Transverse colon (tissue), 4 donors: Measurements from ENCODE around the gene BHLHE40.

Source experiments
- EP300 ChIP-seq: sonication (generic); formaldehyde crosslinking; IDR thresholded peaks from one replicate; pipeline ENCODE4 v1.6.1; 2017; ENCODE audit warnings: antibody characterized with exemption, low read depth
- POLR2A ChIP-seq: fragments of 450-650 bp; IDR thresholded peaks from one replicate; pipeline ENCODE4 v1.6.1; 2016; ENCODE audit warnings: antibody characterized with exemption, mild to moderate bottlenecking, moderate library complexity
- POLR2AphosphoS5 ChIP-seq, 3 donors: sonication (generic); formaldehyde crosslinking; IDR thresholded peaks; one replicate each; pipeline ENCODE4 v1.6.1; 2016; ENCODE audit warnings: antibody characterized with exemption in 3 of 3
- TF ChIP-seq, protein P1 (sequence below), 5 experiments: fragments of 200-600 bp in 3 of 5; fragments of 450-650 bp in 2 of 5; sonication (generic) in 3 of 5; IDR thresholded peaks; 1 replicate in 2 of 5; 2 replicates in 3 of 5; pipeline ENCODE4 v1.5.1; 2016 to 2017; ENCODE audit warnings: antibody characterized with exemption in 5 of 5, inconsistent platforms in 3 of 5, mild to moderate bottlenecking in 2 of 5, moderate library complexity in 1 of 5

DNA sequence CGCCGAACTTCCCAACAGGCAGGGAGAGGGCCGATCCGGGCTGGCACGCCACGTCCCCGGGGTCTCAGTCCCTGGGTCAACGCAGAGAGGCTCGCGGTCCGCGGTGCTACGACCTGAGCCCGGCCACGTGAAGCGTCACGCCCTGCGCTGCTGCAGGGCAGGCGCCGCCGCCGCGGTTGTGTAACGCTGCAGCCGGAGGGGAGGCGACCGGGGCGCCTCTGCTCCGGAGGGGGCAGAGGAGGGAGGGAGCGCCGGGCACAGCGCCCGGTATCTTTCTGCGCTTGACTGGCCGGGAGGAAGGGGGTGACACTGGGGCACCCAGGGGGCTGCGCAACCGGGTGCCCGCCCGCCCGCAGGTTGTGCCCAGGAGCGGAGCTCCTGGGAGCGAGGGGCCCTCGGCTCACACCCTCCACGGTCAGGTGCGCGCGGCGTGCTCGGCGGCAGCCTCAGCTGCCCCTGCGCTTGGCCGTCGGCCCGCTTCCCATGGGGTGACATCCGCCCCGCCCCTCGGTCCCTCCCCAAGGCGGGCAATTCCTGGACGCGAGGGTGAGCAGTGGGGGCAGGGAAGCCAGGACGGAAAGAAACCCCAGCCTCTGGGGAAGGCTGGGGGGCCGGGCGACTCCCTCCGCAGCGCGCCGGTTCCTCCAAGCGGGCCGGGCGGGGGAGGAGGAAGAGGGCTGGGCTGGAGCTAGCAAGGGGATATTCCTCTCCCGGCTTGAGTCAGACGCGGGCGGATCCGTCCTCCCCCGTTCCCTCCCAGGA, 852 bp upstream of the BHLHE40 start:
- peak; percentile 91 for TF ChIP-seq EP300
- peak; percentile 90 to 92 (median 91) for TF ChIP-seq POLR2AphosphoS5 (IDR thresholded peaks at IDR 0.05)
- peak; percentile 89 for TF ChIP-seq POLR2A
- TF ChIP-seq, protein P1, sequence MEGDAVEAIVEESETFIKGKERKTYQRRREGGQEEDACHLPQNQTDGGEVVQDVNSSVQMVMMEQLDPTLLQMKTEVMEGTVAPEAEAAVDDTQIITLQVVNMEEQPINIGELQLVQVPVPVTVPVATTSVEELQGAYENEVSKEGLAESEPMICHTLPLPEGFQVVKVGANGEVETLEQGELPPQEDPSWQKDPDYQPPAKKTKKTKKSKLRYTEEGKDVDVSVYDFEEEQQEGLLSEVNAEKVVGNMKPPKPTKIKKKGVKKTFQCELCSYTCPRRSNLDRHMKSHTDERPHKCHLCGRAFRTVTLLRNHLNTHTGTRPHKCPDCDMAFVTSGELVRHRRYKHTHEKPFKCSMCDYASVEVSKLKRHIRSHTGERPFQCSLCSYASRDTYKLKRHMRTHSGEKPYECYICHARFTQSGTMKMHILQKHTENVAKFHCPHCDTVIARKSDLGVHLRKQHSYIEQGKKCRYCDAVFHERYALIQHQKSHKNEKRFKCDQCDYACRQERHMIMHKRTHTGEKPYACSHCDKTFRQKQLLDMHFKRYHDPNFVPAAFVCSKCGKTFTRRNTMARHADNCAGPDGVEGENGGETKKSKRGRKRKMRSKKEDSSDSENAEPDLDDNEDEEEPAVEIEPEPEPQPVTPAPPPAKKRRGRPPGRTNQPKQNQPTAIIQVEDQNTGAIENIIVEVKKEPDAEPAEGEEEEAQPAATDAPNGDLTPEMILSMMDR (IDR thresholded peaks at IDR 0.05) = no peak
